ENCODE measurements around the gene TRABD2B. TPM values are rescaled to one million over a fixed set of nuclear protein-coding genes. Genes with fewer than 3 reads are reported as not detected.

TRABD2B gene
- total and polyA plus RNA-seq, 2 of the 4 experiments (the other 2 are of a cell fraction) = not detected

DNA sequence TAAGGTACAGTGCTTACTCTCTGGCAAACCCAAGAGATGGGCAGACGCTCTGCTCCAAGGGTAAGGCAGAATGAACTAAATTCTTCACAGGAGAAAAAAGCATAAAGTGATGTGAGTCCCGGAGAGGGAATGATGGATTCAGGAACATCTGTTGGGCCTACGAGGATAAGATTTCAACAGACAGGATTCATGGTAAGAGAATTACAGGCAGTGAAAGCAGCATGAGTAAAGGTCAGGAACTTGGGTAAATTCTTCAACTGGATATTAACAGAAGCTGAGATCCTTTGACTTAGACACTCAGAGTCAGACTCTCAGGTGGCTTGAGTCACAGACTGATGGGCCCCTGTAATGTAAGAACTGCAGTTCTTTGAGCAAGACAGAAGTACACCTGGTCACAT is 152.6 kb downstream of the TRABD2B start:
- no peak overlapping the region for H4K5ac ChIP-seq (ENCODE audit: low read depth, low read length)
- no peak overlapping the region for H4K91ac ChIP-seq (ENCODE audit: insufficient read depth, low read depth, low read length)
- DNase-seq (no peak), ATAC-seq (ENCODE audit: low read depth) (no peak)
- no peak overlapping the region for H2BK120ac ChIP-seq (ENCODE audit: low read depth, low read length)
- no peak overlapping the region for H2AFZ ChIP-seq (replicated peaks; ENCODE audit: low read length, poor library complexity)
- no peak overlapping the region for H3K56ac ChIP-seq (ENCODE audit: extremely low read depth, insufficient read depth, low read length)
- H2BK5ac ChIP-seq (ENCODE audit: low read depth, low read length, poor library complexity, severe bottlenecking) = no peak overlapping the region
- POLR2A ChIA-PET (ENCODE audit: unreplicated experiment) = no interaction called here
- dilution Hi-C loops (cut with HindIII; ENCODE audit: low sequenced_read_pairs, unreplicated experiment) (no loop called here), in situ Hi-C loops (cut with MboI; ENCODE audit: low sequenced_read_pairs) (no loop called here), intact Hi-C loops (cut with micrococcal nuclease) (no loop called here)
- no peak overlapping the region for H3K9ac ChIP-seq (ENCODE audit: low read depth, low read length)
- H3K27me3 ChIP-seq (ENCODE audit: control insufficient read depth, insufficient read depth, low read length) = no peaks in the 10 kb centered on the region
- H4K8ac ChIP-seq (ENCODE audit: low read depth in 2 of 2, low read length in 2 of 2) = no peak overlapping the region
- H3K23ac ChIP-seq (ENCODE audit: low read depth, low read length) = no peak overlapping the region
- CTCF ChIA-PET = no interaction called here
- H3K36me3 ChIP-seq (ENCODE audit: control insufficient read depth, insufficient read depth, low read length) = no peaks in the 10 kb centered on the region
- H3K18ac ChIP-seq (ENCODE audit: low read depth, low read length) = no peak overlapping the region
- TF ChIP-seq POLR2A (IDR thresholded peaks at IDR 0.05; ENCODE audit: low read depth, low read length) (no peak), CEBPB (IDR thresholded peaks at IDR 0.05; ENCODE audit: low read depth, low read length) (no peak), RFX5 (IDR thresholded peaks at IDR 0.05; ENCODE audit: low read depth, low read length) (no peak), ELK1 (IDR thresholded peaks at IDR 0.05; ENCODE audit: borderline replicate concordance, low read depth, low read length) (no peak), BHLHE40 (IDR thresholded peaks at IDR 0.05; ENCODE audit: low read depth, low read length) (no peak), CHD1 (IDR thresholded peaks at IDR 0.05; ENCODE audit: low read depth, low read length) (no peak), SMC3 (IDR thresholded peaks at IDR 0.05; ENCODE audit: low read depth, low read length) (no peak), CTCF (conservative IDR thresholded peaks at IDR 0.05; ENCODE audit: low read depth, low read length) (no peak), RCOR1 (IDR thresholded peaks at IDR 0.05; ENCODE audit: insufficient replicate concordance, low read length) (no peak), NFE2L2 (IDR thresholded peaks at IDR 0.05; ENCODE audit: low read depth, low read length) (no peak)
- TF ChIP-seq, protein P1, sequence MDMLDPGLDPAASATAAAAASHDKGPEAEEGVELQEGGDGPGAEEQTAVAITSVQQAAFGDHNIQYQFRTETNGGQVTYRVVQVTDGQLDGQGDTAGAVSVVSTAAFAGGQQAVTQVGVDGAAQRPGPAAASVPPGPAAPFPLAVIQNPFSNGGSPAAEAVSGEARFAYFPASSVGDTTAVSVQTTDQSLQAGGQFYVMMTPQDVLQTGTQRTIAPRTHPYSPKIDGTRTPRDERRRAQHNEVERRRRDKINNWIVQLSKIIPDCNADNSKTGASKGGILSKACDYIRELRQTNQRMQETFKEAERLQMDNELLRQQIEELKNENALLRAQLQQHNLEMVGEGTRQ (IDR thresholded peaks at IDR 0.05; ENCODE audit: low read depth, low read length) = no peak
- no peak overlapping the region for H3K4me3 ChIP-seq (ENCODE audit: insufficient read depth, low read depth, low read length)
- WGBS, 2 experiments (ENCODE audit: extremely low coverage in 2 of 2, insufficient read length in 1 of 2) = 58% methylated on average over 3 of the region's 3 CpGs; no CpG with 5 or more reads in 1 of the 2 experiments
- H3K4ac ChIP-seq (ENCODE audit: low read depth, low read length) = no peak overlapping the region
- no peak overlapping the region for H2BK15ac ChIP-seq (ENCODE audit: low read depth, low read length)
- H3K9me1 ChIP-seq (ENCODE audit: insufficient read depth, low read length) = no peaks in the 10 kb centered on the region
- no peak overlapping the region for H2AK5ac ChIP-seq (ENCODE audit: low read depth, low read length)
- no peak overlapping the region for H3K14ac ChIP-seq (replicated peaks; ENCODE audit: low read depth, low read length)
- no peaks in the 10 kb centered on the region for H3K4me1 ChIP-seq (ENCODE audit: control insufficient read depth, insufficient read depth, low read length)
- no peaks in the 10 kb centered on the region for H3K79me1 ChIP-seq (ENCODE audit: low read depth in 1 of 2, low read length in 2 of 2)
- no peak overlapping the region for H2BK20ac ChIP-seq (ENCODE audit: low read depth, low read length)
- no peaks in the 10 kb centered on the region for H4K20me1 ChIP-seq (ENCODE audit: insufficient read depth, low read length)
- H3K9me3 ChIP-seq (ENCODE audit: control insufficient read depth, insufficient read depth, low read length) = no peaks in the 10 kb centered on the region
- no peak overlapping the region for H2AK9ac ChIP-seq (replicated peaks; ENCODE audit: low read depth, low read length, poor library complexity)
- no peak overlapping the region for H3K4me2 ChIP-seq (ENCODE audit: low read depth, low read length)
- no TSS peak for BruUV-seq (replicated peaks)
- H3K27ac ChIP-seq (ENCODE audit: insufficient read depth, low read length) = no peak overlapping the region
